Mononuclear cell (primary cell): Measurements from ENCODE around the gene ULK1. TPM values are rescaled to one million over a fixed set of nuclear protein-coding genes. Genes with fewer than 3 reads are reported as not detected.
"Not testable (repeated sequence)": the region's sequence is repeated elsewhere in the genome, so short reads cannot be mapped to it uniquely, and the experiment has no call there.

Experiments
- H3K27me3 ChIP-seq: 2 replicates; pipeline ENCODE4 v1.6.0; 2011; ENCODE audit warnings: low read length, control low read depth; ENCODE audit not compliant: insufficient read depth
- H3K4me1 ChIP-seq: 2 replicates; pipeline ENCODE4 v1.5.1; 2011; ENCODE audit warnings: mild to moderate bottlenecking, low read length, control low read depth; ENCODE audit not compliant: insufficient read depth
- H3K4me3 ChIP-seq: 2 replicates; pipeline ENCODE4 v1.5.1; 2011; ENCODE audit warnings: mild to moderate bottlenecking, low read length, moderate library complexity
- H3K9me3 ChIP-seq: 2 replicates; pipeline ENCODE4 v1.5.1; 2011; ENCODE audit warnings: low read depth, mild to moderate bottlenecking, control low read depth, low read length
- total RNA-seq: library from RNA; depleted of rRNA; stranded (reverse); fragments of >200 nt; gene quantifications from one replicate; pipeline ENCODE4 v1.2.3, GENCODE V29; 2012

Gene ULK1
- total RNA-seq, 1 donor: 25.8 TPM

DNA sequence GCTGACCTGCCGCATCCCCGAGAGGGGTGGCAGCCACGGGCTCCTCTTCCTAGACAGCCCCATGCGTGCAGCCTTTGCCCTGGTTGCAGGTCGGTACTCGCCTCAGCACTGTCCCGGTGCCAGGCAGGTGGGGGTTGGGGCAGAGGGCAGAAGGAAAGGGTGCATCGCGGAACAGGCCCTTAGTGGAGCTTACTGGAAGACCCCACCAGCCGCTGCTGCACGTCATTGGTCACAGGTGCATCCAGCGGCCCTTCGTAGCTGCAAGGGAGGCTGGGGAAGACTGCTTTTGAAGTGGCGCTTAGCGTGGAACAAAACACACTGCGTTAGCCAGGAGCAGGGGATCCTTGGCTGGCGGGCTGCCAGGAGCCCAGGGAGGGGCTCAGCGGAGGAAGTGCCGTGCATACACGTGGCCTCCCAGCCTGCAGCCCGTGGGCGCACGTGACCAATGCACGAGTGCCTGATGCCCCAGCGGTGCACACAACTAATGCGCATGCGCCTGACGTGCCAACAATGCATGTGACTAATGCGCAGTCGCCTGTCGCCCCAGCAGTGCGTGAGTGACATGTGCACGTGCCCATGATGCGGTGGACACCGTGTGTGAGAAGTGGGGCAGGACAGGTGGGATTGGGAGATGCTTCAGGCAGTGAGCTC lies 50.3 kb downstream of the ULK1 start:
- Histone ChIP-seq H3K4me1 (peaks cover 9% of the 10 kb centered on the region), H3K4me3 (no peak overlapping the region), H3K27me3 (no peaks in the 10 kb centered on the region), H3K9me3 (no peaks in the 10 kb centered on the region)

DNA sequence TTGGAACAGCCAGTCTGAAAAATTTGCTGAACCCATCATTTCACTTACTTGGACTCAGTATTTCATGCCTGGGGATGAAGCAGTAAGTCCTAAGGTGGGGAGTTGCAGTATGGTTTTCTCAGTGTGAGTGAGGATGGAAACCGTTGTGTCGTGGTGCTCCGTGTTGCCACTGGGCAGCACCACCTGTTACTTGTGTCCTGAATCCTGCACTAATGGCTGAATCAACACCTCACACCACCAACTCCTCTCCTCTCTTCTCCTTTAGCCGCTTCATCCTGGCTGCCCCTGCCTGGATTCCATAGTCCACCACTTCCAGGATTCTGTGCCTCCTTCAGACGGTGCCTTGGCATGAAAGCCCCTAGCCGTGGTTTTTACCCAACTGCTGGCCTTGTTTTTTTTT lies 52.3 kb downstream of the ULK1 start:
- no peak overlapping the region for H3K4me3 ChIP-seq
- no peaks in the 10 kb centered on the region for H3K9me3 ChIP-seq
- no peaks in the 10 kb centered on the region for H3K27me3 ChIP-seq

DNA sequence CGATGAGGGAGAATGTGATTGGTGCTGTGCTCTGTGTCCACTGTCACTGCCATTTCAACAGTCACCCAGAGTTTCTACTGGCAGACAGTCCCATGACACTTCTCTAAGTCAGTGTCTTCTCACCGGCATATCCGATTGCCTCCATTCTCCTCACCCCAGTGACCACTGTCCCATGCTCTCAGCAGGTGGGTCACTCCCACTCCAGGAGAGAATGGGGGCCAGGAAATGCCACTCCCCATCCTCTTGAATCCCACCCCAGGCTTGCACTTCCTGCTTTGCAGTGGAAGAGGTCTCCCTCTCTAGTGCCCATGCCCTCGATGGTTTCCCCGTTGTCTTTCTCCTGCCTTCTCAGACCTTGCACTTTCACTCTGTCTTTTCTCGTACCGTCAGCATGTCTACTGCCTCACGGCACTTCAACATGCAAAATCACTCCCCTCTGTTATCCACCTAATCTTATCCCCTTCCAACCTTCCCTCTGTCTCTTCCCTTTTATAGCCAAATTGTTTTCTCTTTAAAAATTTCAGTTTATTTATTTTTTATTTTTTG lies 53.1 kb downstream of the ULK1 start:
- Histone ChIP-seq H3K4me1 (peaks cover 23% of the 10 kb centered on the region), H3K4me3 (no peak overlapping the region), H3K9me3 (no peaks in the 10 kb centered on the region), H3K27me3 (no peaks in the 10 kb centered on the region)

More for the DNA sequence above, 52.3 kb downstream of the ULK1 start:
- peaks cover 23% of the 10 kb centered on the region for H3K4me1 ChIP-seq

GRCh38 chr12:131948166-131948712 lies 53.8 kb downstream of the ULK1 start:
- Histone ChIP-seq H3K4me3 (no peak overlapping the region), H3K27me3 (no peaks in the 10 kb centered on the region), H3K9me3 (no peaks in the 10 kb centered on the region), H3K4me1 (peaks cover 23% of the 10 kb centered on the region)

DNA sequence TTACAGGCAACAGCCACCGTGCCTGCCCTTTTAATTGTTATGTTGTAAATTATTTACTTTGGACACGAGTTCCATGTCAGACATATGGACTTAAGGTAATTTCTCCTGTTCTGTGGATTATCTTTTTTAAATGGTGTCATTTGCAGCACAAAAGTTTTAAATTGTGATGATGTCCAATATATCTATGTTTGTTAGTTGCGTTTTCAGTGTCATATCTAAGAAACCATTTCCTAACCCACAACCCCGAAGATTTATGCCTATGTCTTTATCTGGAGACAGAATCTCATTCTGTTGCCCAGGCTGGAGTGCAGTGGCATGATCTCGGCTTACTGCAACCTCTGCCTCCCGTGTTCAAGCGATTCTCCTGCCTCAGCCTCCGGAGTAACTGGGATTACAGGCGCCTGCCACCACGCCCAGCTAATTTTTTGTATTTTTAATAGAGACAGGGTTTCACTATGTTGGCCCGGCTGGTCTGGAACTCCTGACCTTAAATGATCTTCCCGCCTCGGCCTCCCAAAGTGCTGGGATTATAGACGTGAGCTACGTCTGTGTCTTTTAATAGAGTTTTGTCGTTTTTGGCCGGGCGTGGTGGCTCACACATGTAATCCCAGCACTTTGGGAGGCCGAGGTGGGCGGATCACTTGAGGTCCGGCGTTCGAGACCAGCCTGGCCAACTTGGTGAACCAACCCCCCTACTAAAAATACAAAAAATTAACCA lies 54.5 kb downstream of the ULK1 start:
- H3K27me3 ChIP-seq, H3K9me3 ChIP-seq: not testable (repeated sequence)
- peaks cover 23% of the 10 kb centered on the region for H3K4me1 ChIP-seq
- peak overlapping the region; percentile 34 for H3K4me3 ChIP-seq

- H3K9me3 ChIP-seq: no peaks in the 10 kb centered on the region
- peak within 1 kb of the TSS; percentile 83 for H3K4me3 ChIP-seq
- H3K4me1 ChIP-seq: peaks cover 23% of the 10 kb centered on the region
- no peaks in the 10 kb centered on the region for H3K27me3 ChIP-seq
Observed at GRCh38 chr12:131949431-131950181, 55.2 kb downstream of the ULK1 start, which contains the start of gene EP400. EP400 (plus strand) TSS chr12:131949942; CDS start chr12:131960620, 10,678 bp downstream.

GRCh38 chr12:131950182-131950913 lies 55.9 kb downstream of the ULK1 start:
- H3K27me3 ChIP-seq: no peaks in the 10 kb centered on the region
- H3K9me3 ChIP-seq: no peaks in the 10 kb centered on the region
- H3K4me1 ChIP-seq: peaks cover 23% of the 10 kb centered on the region
- H3K4me3 ChIP-seq: peak overlapping the region; percentile 83

DNA sequence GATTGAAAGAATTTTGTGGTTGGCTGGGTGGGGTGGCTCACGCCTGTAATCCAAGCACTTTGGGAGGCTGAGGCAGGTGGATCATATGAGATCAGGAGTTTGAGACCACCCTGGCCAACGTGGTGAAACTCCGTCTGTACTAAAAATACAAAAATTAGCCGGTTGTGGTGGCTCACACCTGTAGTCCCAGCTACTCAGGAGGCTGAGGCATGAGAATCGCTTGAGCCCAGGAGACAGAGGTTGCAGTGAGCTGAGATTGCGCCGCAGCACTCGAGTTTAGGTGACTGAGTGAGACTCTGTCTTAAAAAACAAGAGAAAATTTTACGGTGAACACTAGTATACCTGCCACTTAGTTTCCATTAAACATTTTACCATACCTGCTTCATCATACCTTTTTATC lies 59.4 kb downstream of the ULK1 start:
- H3K27me3 ChIP-seq, H3K4me3 ChIP-seq, H3K9me3 ChIP-seq: not testable (repeated sequence)
- H3K4me1 ChIP-seq: peaks cover 20% of the 10 kb centered on the region

- not testable (repeated sequence) for H3K9me3 ChIP-seq, H3K4me3 ChIP-seq, H3K27me3 ChIP-seq
- peaks cover 19% of the 10 kb centered on the region for H3K4me1 ChIP-seq
Observed at GRCh38 chr12:131954460-131954859, 60.0 kb downstream of the ULK1 start.

DNA sequence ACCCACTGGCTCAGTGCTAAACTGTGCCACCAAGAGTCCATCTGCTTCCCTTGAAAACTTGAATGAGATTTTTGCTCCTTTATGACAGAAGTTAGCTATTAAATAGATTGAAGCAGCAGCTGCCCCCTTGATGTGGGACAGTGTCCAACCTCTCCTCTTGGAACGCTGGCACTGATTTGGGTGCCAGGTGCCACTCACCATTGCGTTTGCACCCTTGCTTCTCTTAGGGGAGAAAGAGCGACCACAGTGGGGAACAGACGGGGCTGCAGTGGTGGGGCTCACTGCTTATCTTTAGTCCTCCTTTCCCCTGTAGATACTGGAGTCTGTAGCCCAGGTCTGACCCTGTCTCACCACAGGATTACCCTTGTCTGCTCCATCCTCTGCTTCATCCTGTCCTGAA lies 64.7 kb downstream of the ULK1 start:
- Histone ChIP-seq H3K4me3 (no peak overlapping the region), H3K4me1 (peaks cover 8% of the 10 kb centered on the region), H3K27me3 (no peaks in the 10 kb centered on the region), H3K9me3 (no peaks in the 10 kb centered on the region)

DNA sequence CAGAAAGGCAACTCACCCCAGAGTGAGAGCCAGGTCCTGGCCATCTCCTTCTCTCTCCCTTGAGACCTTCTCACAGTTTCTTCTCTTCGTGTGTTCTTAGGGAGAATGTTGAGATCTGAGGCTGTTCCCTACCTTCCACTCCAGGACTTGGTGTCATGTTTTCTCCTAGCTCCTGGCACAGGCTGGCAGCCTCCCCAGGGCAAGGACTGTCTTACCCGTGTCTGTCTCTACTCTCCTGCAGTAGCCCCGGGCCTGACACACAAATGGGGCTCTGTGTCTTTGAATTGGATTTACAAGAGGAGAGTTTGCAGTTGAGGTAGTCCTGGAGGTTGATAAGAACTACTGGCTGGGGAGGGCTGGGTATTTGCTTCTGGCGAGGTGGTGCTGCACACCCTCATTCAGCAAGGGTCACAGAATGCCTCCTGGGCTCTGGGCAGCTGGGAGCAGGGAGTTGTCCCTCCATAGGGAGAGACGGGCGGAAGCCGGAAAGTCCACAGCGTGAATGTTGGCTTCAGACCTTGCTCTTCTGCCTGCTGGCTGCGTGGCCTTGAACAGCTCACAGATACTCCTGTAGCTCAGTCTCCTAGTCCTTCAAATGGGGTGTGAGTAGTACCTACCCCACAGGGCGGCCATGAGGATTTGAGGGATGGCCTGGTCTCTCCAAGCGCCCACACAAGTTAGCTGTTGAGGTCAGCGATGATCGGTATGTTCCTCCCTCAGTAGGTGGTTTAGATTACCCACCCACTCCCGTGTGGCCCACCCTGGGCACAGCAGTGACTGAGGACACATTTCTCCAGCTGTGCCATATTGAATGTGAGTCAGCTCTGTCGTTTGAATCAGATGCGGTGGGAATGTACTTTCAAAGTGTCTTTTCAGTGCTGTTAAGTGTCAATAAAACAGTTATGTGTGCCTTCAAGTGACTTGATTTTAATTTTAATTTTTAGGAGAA lies 65.5 kb downstream of the ULK1 start:
- Histone ChIP-seq H3K9me3 (no peaks in the 10 kb centered on the region), H3K4me3 (no peak overlapping the region), H3K4me1 (peaks cover 8% of the 10 kb centered on the region), H3K27me3 (no peaks in the 10 kb centered on the region)

DNA sequence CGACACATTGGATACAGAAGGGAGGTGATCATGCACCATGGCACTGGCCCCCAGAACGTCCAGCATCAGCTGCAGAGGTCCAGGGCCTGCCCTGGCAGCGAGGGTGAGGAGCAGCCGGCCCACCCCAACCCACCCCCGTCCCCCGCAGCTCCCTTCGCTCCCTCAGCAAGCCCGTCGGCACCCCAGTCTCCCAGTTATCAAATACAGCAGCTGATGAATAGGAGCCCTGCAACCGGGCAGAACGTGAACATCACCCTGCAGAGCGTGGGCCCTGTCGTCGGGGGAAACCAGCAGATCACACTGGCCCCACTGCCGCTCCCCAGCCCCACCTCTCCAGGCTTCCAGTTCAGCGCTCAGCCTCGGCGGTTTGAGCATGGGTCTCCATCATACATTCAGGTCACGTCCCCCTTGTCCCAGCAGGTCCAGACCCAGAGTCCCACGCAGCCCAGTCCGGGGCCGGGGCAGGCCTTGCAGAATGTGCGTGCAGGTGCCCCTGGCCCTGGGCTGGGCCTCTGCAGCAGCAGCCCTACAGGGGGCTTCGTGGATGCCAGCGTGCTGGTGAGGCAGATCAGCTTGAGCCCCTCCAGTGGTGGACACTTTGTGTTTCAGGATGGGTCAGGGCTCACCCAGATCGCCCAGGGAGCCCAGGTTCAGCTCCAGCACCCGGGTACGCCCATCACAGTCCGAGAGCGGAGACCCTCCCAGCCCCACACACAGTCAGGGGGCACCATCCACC lies 66.3 kb downstream of the ULK1 start:
- H3K4me3 ChIP-seq, H3K9me3 ChIP-seq, H3K27me3 ChIP-seq, H3K4me1 ChIP-seq: not testable (repeated sequence)

- not testable (repeated sequence) for H3K4me1 ChIP-seq, H3K9me3 ChIP-seq, H3K4me3 ChIP-seq, H3K27me3 ChIP-seq
Observed at GRCh38 chr12:131961328-131961727, 66.9 kb downstream of the ULK1 start.
